Skeletal muscle satellite cell (primary cell): Measurements from ENCODE around the gene REXO1.

Experiments used
- H3K27me3 ChIP-seq: 2 replicates; pipeline ENCODE4 v1.7.0; 2013; ENCODE audit warnings: low read length; ENCODE audit not compliant: control insufficient read depth, insufficient read depth
- H3K36me3 ChIP-seq: 2 replicates; pipeline ENCODE4 v1.7.0; 2013; ENCODE audit warnings: mild to moderate bottlenecking, control low read depth, low read length; ENCODE audit not compliant: insufficient read depth
- H3K4me1 ChIP-seq: 2 replicates; pipeline ENCODE4 v1.7.0; 2013; ENCODE audit warnings: low read length; ENCODE audit not compliant: control insufficient read depth, insufficient read depth
- H3K4me2 ChIP-seq: 2 replicates; pipeline ENCODE4 v1.7.0; 2013; ENCODE audit warnings: mild to moderate bottlenecking, low read length
- H3K4me3 ChIP-seq: 2 replicates; pipeline ENCODE4 v1.7.0; 2013; ENCODE audit warnings: low read length
- H3K9ac ChIP-seq: 2 replicates; pipeline ENCODE4 v1.7.0; 2013; ENCODE audit warnings: mild to moderate bottlenecking, low read depth, low read length, moderate library complexity
- H3K9me3 ChIP-seq: replicated peaks from 2 replicates; pipeline ENCODE4 v1.7.0; 2013; ENCODE audit warnings: mild to moderate bottlenecking, control low read depth, low read length

The REXO1 gene

DNA sequence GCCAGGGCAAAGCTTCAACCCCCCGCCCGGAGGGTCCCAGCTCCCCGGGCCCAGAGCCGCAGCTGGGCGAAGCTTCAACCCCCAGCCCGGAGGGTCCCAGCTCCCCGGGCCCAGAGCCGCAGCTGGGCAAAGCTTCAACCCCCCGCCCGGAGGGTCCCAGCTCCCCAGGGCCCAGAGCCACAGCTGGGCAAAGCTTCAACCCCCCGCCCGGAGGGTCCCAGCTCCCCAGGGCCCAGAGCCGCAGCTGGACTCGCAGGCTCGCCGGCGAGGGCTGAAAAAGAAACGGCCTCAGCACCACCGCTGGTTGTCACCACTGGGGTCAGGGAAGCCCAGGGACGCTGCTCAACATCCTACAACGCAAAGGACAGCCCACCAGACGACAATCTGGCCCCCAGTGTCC, 5.2 kb downstream of the REXO1 start:
- Histone ChIP-seq H3K36me3 (peaks cover 26% of the 10 kb centered on the region), H3K4me1 (peaks cover 21% of the 10 kb centered on the region), H3K4me2 (no peak overlapping the region), H3K27me3 (no peaks in the 10 kb centered on the region), H3K9ac (no peak overlapping the region), H3K9me3 (no peaks in the 10 kb centered on the region), H3K4me3 (no peak overlapping the region)

- H3K27me3 ChIP-seq = no peaks in the 10 kb centered on the region
- no peaks in the 10 kb centered on the region for H3K9me3 ChIP-seq
- H3K4me1 ChIP-seq = peaks cover 17% of the 10 kb centered on the region
- no peak overlapping the region for H3K9ac ChIP-seq
- H3K4me3 ChIP-seq = no peak overlapping the region
- no peak overlapping the region for H3K4me2 ChIP-seq
- H3K36me3 ChIP-seq = peaks cover 30% of the 10 kb centered on the region
These were observed 6.9 kb downstream of the REXO1 start for GRCh38 chr19:1841209-1841924.

GRCh38 chr19:1840541-1841115, 7.7 kb downstream of the REXO1 start:
- Histone ChIP-seq H3K27me3 (no peaks in the 10 kb centered on the region), H3K36me3 (peaks cover 27% of the 10 kb centered on the region), H3K9ac (no peak overlapping the region), H3K4me2 (no peak overlapping the region), H3K4me1 (peaks cover 10% of the 10 kb centered on the region), H3K9me3 (no peaks in the 10 kb centered on the region), H3K4me3 (no peak overlapping the region)

DNA sequence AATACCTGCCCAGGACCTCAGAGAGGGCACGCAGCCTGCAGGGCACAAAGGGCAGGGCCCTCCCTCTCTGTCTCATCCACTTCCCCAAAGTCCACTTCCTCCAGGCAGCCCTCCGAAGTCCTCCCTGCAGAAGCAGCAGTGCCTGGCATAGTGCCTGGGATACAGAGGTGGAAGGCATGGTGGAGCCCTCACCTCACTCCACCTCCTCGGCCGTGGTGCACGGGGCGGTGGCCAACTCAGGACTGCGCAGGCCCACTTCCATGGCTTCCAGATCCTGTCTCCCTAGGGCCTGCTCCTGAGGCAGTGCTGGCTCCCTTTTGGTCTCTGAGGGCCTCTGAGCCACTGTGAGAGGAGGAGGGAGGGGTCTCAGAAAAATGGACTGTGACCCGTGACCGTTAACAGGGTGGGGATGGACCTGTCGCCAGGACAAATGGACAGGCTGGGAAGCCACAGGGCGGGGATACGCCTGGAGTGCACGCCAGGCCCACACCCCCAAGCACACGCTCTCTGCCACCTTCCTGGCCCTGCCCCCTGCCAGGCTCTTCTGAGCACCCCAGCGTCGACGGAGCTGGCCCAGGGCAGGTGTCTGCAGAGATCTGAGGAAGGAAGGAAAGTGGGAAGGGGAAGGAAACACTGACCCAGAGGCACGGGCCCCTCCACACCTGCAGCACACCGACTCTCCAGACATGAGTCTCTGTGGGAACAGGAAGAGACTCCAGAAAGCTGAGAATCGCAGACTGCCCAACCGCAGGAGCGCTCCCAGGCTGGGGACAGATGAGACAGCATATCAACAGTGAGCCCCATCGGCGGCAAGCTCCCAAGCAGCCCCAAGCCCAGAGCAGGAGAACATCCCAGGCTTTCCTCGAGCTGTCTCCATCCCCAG, 8.4 kb downstream of the REXO1 start:
- no peak overlapping the region for H3K4me3 ChIP-seq
- H3K27me3 ChIP-seq = no peaks in the 10 kb centered on the region
- peaks cover 20% of the 10 kb centered on the region for H3K36me3 ChIP-seq
- no peaks in the 10 kb centered on the region for H3K9me3 ChIP-seq
- peaks cover 10% of the 10 kb centered on the region for H3K4me1 ChIP-seq
- no peak overlapping the region for H3K9ac ChIP-seq
- H3K4me2 ChIP-seq = no peak overlapping the region

GRCh38 chr19:1837625-1838105, 10.6 kb downstream of the REXO1 start:
- Histone ChIP-seq H3K4me2 (peak overlapping the region; percentile 32), H3K9me3 (no peaks in the 10 kb centered on the region), H3K4me3 (no peak overlapping the region), H3K27me3 (no peaks in the 10 kb centered on the region), H3K4me1 (peaks cover 25% of the 10 kb centered on the region), H3K36me3 (peaks cover 12% of the 10 kb centered on the region), H3K9ac (no peak overlapping the region)

GRCh38 chr19:1837222-1837565, 11.1 kb downstream of the REXO1 start:
- H3K4me1 ChIP-seq = peaks cover 25% of the 10 kb centered on the region
- no peaks in the 10 kb centered on the region for H3K27me3 ChIP-seq
- no peak overlapping the region for H3K4me3 ChIP-seq
- no peak overlapping the region for H3K4me2 ChIP-seq
- H3K36me3 ChIP-seq = peaks cover 12% of the 10 kb centered on the region
- no peak overlapping the region for H3K9ac ChIP-seq
- H3K9me3 ChIP-seq = no peaks in the 10 kb centered on the region

- Histone ChIP-seq H3K4me1 (peaks cover 25% of the 10 kb centered on the region), H3K36me3 (peaks cover 12% of the 10 kb centered on the region), H3K9ac (no peak overlapping the region)
These were observed 11.6 kb downstream of the REXO1 start for GRCh38 chr19:1836458-1837221.

DNA sequence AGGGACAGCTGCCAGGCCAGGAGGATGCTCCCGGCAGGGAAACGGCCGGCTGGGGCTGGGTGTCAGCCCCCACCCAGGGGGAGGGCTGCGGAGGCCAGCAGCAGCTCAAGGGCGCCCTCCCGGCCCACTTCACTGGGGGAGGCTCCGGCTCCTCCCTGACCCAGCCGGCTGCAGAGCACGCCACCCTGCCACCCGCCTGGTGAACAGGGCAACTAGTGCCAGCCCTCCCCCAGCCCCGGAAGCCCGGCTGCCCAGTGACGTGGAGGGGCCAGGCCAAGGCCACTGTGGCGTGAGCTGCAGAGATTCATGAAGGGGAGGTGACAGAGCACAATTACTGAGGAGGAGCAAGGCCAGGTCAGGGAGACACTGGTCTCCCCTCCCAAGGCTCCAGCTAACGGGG, 14.7 kb downstream of the REXO1 start:
- Histone ChIP-seq H3K36me3 (peaks cover 19% of the 10 kb centered on the region), H3K4me1 (peaks cover 25% of the 10 kb centered on the region), H3K4me2 (peak overlapping the region; percentile 60), H3K9me3 (no peaks in the 10 kb centered on the region), H3K9ac (peak overlapping the region; percentile 49), H3K4me3 (peak overlapping the region; percentile 3), H3K27me3 (no peaks in the 10 kb centered on the region)

More at GRCh38 chr19:1836458-1837221, 11.6 kb downstream of the REXO1 start:
- no peaks in the 10 kb centered on the region for H3K27me3 ChIP-seq
- no peaks in the 10 kb centered on the region for H3K9me3 ChIP-seq
- H3K4me2 ChIP-seq = no peak overlapping the region
- no peak overlapping the region for H3K4me3 ChIP-seq

- Histone ChIP-seq H3K4me2 (no peak overlapping the region), H3K4me1 (peaks cover 19% of the 10 kb centered on the region), H3K27me3 (no peaks in the 10 kb centered on the region), H3K9me3 (no peaks in the 10 kb centered on the region), H3K36me3 (peaks cover 15% of the 10 kb centered on the region), H3K4me3 (no peak overlapping the region), H3K9ac (no peak overlapping the region)
These were observed 16.1 kb downstream of the REXO1 start for GRCh38 chr19:1832046-1832663.

GRCh38 chr19:1830978-1831377, 17.3 kb downstream of the REXO1 start:
- Histone ChIP-seq H3K9me3 (no peaks in the 10 kb centered on the region), H3K9ac (no peak overlapping the region), H3K4me2 (no peak overlapping the region), H3K27me3 (no peaks in the 10 kb centered on the region), H3K4me1 (peaks cover 25% of the 10 kb centered on the region), H3K4me3 (no peak overlapping the region), H3K36me3 (peaks cover 16% of the 10 kb centered on the region)
